Measurements from ENCODE around the gene DUSP9.

DUSP9 gene

DNA sequence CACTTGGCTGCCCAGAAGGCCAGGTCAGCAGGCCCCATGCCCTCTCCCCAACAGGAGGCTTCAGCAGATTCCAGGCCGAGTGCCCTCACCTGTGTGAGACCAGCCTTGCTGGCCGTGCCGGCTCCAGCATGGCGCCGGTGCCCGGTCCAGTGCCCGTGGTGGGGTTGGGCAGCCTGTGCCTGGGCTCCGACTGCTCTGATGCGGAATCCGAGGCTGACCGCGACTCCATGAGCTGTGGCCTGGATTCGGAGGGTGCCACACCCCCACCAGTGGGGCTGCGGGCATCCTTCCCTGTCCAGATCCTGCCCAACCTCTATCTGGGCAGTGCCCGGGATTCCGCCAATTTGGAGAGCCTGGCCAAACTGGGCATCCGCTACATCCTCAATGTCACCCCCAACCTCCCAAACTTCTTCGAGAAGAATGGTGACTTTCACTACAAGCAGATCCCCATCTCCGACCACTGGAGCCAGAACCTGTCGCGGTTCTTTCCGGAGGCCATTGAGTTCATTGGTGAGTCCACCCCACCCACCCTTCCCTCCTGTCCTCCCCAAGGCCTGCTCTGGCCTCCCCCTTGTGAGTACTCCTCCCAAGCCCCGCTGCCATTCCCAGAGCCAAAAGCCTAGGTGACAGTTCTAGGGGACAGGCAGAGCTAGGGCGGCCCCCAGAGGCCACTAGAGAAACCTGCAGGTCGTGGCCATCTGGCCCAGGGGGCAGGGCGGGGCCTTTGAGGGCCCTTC is 2.3 kb downstream of the DUSP9 start:
- FAIRE-seq: no peak

DNA sequence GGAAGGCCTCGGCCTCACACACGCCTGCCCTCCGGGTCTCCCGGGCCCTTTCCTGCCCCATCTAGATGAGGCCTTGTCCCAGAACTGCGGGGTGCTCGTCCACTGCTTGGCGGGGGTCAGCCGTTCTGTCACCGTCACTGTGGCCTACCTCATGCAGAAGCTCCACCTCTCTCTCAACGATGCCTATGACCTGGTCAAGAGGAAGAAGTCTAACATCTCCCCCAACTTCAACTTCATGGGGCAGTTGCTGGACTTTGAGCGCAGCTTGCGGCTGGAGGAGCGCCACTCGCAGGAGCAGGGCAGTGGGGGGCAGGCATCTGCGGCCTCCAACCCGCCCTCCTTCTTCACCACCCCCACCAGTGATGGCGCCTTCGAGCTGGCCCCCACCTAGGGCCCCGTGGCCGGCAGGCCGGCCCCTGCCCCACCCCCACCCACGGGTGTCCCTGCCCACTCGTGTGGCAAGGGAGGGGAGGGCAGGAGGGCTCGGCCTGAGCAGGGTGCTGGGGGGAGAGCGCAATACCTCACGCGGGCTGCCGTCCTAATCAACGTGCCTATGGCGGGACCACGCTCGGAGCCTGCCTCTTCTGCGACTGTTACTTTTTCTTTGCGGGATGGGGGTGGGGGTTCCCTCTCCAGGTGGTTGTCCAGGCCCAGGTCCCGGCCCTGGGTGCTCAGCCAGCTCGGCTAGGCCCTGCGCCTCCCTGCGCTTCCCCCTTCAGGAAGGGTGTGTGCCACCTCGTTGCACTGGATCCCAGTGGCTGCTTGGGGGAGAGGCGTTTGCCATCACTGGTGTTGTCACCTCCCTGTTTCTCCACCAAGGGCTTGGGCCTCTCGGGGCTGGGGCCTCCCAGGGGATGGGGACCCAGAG is 3.1 kb downstream of the DUSP9 start:
- no peak for FAIRE-seq

DNA sequence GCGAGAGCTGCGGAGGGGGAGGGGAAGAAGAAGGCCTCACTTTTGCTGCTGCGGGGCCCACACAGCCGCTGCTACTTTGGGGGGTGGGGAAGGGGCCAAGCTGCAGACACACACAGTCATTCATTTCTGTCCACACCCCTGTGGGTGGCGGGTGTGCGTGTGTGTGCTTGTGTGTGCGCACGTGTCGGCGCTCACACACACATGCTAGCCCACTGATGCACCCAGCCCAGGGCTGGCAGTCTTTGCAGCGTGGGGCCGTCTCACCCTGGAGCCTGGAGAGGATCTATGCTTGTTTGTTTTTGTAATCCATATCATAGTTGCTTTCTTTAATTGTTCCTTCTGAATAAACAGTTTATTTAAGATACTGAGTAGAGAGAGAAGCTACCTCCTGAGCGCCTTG is 4.0 kb downstream of the DUSP9 start:
- no peak for FAIRE-seq

- no peak for FAIRE-seq
These were observed 4.6 kb downstream of the DUSP9 start for GRCh38 chrX:153651540-153652079.

GRCh38 chrX:153653556-153653955 is 6.6 kb downstream of the DUSP9 start:
- no peak for FAIRE-seq

DNA sequence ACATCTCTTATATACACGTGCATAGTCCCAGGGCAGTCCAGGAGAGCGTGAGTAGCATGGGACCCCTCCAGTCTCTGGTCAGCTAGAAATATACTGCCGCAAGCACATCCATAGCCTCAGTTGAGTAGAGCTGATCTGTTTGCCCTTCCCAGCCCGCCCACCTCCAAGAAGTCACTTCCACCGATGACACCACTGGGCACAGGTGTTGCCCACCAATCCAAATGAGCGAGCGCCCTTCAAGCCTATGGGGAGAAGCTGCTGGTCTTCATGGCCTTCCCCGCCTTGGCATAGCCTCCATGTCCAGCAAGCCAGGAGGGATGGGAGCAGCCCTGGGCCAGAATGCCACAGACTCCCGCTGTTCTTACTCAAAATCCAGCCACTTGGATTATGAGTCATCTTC is 10.2 kb downstream of the DUSP9 start:
- no peak for FAIRE-seq

GRCh38 chrX:153659268-153659667 is 12.3 kb downstream of the DUSP9 start:
- FAIRE-seq: no peak

GRCh38 chrX:153662266-153662665 is 15.3 kb downstream of the DUSP9 start:
- FAIRE-seq: no peak

- no peak for FAIRE-seq
These were observed 18.8 kb downstream of the DUSP9 start for GRCh38 chrX:153665726-153666306.

DNA sequence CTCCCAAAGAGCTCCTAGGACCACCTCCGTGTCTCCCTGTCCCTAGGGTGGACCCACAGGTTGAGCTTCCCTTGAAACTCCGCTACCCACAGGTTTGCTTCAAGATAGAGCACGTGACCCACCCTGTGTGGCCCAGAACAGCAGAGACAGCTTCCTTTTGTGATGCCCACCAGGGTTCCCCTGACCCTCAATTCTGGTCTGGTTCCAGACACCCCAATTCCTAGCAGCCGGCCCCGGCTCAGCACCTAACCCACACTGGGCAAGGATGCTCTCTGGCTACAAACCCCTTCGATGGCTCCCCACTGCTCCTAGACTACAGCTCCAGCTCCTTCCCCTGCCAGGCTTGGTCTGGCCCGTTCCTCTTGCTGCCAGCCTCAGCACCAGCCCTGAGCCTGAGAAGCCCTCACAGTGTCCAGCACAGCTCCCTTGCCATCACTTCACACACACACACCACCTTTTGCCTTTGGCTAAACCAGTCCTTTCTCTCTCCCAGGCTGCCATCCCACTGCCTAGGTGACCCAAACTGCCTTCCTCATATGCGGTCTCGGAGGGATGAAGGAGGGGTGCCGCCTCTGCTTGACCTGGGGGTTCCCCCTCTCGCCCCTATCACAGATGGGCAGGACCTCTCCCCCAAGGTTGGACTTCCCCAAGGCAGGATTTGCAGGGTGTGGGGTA is 20.4 kb downstream of the DUSP9 start:
- no peak for FAIRE-seq

- peak; percentile 81 for FAIRE-seq
These were observed 21.0 kb downstream of the DUSP9 start for GRCh38 chrX:153667956-153668396.

GRCh38 chrX:153668423-153669173 is 21.6 kb downstream of the DUSP9 start:
- FAIRE-seq: no peak

- no peak for FAIRE-seq
These were observed 22.3 kb downstream of the DUSP9 start for GRCh38 chrX:153669174-153669890.

DNA sequence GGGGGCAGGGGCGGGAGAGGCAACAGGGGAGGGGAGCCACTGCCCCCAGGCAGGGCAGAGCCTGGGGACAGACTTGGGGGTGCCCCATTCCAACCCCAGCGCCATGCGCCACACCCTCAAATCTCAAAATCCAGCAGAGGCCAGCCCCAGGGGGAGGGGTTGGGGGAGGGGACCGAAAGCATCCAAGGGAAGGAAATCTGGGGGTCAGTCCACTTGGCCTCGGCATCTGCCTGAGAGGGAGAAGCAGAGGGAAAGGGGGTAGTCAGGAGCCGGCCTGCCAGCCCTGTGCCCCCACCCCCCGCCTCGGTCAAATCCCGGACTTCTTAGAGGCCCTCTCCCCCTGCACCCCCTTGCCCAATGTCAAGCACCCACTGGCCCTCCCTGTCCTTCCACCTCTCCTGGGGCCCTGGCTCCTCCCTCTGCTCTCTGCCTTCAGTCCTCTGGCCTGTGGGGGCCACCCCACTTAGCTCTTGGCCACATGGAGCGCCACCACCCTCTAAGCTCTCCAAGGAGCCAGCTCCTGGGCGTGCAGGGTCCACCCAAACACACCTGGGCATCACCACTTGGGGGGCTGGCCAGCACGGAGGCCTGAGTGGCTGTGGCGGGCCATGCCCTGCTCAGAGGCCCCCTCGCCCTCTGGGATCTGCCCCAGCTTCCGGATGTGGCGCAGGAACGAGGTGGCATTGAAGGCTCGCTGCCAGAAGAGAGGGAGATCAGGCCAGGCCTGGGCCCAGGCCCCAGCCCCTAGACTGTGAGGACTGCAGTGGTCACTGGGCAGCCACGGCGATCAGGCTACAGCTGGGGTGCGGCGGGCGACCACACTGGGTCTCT is 23.1 kb downstream of the DUSP9 start:
- FAIRE-seq: no peak

- no peak for FAIRE-seq
These were observed 24.0 kb downstream of the DUSP9 start for GRCh38 chrX:153670748-153671588.

GRCh38 chrX:153671589-153672530 is 24.9 kb downstream of the DUSP9 start:
- FAIRE-seq: no peak

- FAIRE-seq: no peak
These were observed 25.8 kb downstream of the DUSP9 start for GRCh38 chrX:153672531-153673427.
